Thyroid gland (tissue), 4 donors: ENCODE measurements around the gene REM2.

Experiments used
- CTCF ChIP-seq, 6 experiments: fragments of 200-600 bp in 3 of 6; fragments of 450-650 bp in 3 of 6; sonication (generic) in 3 of 6; IDR thresholded peaks; one replicate each; pipeline ENCODE4 v1.5.1; 2016 to 2019; ENCODE audit warnings: antibody characterized with exemption in 6 of 6, mild to moderate bottlenecking in 2 of 6, inconsistent platforms in 1 of 6, moderate library complexity in 1 of 6
- POLR2A ChIP-seq, 2 donors: fragments of 450-650 bp; IDR thresholded peaks; one replicate each; pipeline ENCODE4 v1.6.1; 2017; ENCODE audit warnings: antibody characterized with exemption in 2 of 2, mild to moderate bottlenecking in 2 of 2, moderate library complexity in 1 of 2

DNA sequence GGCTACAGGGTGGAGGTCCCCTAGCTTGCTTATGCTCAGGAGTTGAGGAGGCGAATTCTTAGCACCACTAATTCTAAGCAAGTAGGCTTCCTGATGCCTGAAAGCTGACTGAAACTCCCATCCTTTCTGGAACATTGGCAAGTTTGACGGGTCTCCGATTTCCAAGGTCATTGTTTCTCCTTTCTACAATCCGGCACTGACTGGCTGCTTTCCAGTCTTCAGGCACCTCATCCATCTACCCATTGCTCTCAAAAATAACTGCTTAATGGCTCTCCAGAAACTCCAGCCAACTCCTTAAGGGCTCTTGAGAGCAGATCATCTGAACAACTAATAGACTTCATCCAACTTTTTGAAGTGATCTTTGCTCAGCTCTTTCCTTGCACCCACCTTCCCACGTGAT, 13.3 kb downstream of the REM2 start:
- no peak for TF ChIP-seq CTCF (IDR thresholded peaks at IDR 0.05)
- TF ChIP-seq POLR2A (IDR thresholded peaks at IDR 0.05), result no peak
